CD4-positive, alpha-beta T cell treated with Interleukin-15 for 4 hours (primary cell): Measurements from ENCODE around the gene BRAF.
"Not testable (repeated sequence)": the region's sequence is repeated elsewhere in the genome, so short reads cannot be mapped to it uniquely, and the experiment has no call there.

ENCODE experiments used
- DNase-seq: peaks from one replicate; pipeline ENCODE4 v3.0.0-alpha.2; 2020; ENCODE audit warnings: low spot score

Gene BRAF

DNA sequence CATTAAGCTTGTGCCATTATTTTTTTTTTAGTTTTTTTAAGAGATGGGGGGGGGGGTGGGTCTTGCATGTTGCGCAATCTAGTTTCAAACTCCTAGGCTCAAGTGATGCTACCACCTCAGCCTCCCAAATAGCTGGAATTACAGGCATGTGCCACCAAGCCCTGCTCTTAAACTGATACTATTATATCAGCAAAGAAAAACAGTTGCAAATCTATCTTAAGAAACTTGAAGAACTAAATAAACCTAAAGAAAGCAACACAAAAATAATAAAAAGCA is 47.5 kb downstream of the BRAF start:
- DNase-seq = no peak

DNA sequence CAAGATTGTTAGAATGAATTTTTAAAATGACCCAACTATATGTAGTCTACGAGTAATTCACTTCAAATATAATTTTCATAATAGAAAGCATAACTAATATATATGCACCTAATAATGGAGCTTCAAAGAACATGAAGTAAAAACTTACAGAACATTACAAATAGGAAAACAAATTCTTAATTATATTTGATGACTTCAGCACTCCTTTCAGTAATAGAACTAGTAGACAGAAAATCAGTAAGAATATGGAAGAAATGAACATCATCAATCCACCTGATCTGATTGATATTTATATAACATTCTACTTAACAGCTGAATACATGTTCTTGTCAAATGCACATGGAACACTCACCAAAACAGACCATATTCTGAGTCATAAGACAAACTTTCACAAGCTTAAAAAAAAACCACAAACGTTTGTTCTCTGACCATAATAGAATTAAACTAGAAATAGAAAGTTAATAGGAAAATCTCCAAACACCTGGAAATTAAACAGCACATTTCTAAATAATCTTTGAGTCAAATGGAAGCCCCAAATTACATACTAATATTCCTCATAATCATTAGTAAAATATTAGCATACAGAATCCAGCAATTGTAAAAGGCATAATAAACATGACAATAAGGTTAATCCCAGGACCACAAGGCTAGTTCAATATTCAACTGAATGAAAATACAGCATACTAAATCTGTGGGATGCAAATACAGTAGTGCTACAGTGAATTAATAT is 48.0 kb downstream of the BRAF start:
- peak; percentile 12 for DNase-seq

DNA sequence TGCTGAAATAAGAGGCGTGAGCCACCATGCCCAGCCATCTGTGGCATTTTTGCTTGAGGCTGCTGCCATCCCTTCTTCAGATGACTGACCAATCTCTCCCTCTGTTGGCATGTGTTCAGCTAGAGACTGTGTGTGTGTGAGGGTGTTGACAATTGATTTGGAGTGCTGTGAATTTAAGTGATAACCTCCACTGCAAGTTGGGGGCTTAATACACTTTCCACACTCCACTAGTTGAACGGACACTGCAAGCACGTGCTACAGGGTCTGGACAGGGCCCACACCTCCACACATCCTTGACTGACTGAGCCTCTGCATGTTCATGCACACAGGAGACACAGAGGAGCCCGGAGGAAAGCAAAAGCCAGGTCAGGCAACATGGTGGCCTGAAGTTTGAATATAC is 51.3 kb downstream of the BRAF start:
- DNase-seq = no peak

DNA sequence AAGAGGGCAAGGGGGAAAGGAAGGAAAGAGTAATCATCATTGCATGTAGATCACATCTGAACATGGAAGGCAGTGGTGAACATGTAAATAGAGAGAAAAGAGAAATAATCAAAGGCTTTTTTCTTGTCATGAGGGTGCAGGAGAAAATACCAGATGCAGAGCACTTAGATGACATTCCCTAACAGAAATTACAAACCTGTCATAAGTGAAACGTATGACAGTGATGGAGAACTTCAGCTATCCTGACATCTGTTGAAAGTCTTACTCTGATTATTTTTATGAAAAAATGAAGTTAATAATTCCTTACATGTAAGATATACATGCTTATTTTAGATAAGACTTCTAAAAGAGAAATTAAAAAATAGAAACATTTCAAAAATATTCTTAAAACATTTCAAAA is 54.7 kb downstream of the BRAF start:
- DNase-seq = no peak

DNA sequence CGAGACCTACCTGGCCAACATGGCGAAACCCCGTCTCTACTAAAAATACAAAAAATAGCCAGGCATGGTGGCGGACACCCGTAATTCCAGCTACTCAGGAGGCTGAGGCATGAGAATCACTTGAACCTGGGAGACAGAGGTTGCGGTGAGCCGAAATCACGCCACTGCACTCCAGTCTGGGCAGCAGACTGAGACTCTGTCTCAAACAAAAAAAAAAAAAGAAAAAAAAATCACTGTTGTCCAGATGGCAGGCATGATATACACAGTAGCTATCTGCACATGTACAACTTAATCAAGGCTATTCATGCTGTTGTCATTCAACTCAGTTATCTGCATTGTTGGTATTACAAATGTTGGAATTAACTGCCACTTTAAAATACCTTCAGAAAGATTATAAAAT is 55.3 kb downstream of the BRAF start:
- no peak for DNase-seq

DNA sequence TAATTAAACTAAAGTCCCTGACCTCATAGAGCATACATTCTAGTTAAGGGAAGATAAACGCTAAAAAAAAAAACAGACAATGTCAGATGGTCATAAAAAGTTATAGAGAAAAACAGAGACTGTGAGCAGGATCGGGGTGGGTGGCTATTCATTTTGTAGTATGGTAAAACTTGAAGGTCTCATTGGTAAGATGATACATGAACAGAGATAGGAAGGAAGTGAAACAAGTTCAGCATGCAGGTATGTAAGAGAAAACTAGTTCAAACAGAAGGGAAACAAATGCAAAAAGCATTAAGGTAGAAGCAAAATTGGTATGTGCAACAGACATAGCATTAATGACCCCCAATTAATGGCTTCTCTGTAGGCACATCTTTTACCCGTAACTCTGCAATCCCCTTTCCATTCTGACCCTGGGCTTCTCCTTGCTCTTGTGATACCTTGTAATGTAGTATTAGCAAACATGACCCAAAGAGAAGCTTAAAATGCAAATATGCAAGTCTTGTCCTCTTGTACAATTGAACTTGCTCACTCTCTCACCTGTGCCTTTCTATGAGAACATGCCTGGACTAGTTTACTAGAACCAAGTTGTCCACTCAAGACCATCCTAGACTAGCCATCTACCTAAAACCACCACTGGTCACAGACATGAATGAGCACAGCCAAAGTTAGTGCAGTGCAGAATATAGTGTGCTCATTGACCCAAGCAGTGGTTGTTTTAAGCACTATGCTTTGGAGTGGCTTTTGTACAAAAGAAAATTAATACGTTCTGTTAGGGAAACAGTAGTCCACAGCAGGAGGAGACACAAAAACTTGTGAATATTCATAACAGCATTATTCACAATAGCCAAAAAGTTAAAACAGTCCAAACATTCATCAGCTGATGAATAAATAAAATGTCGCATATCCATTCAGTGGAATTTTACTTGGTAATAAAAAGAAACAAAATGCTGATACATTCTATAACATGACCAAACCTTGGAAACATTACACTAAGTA is 57.0 kb downstream of the BRAF start:
- no peak for DNase-seq

DNA sequence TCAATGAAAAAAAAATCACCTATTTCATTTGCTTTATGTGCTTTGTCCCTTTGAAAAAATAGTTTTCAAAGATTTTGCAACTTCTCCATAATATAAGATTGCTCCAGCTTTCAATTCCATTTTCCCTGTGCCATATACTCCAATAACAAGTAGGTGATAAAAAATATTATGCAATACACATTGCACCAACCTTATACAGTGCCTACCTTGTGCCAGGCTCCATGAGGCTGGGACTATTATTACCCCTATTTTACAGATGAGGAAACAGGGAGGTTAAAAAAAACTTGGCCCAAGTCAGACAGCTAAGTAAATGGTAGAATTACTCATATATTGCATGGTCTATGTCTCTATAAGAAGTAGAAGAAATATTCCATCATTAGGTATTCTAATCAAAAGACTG is 57.8 kb downstream of the BRAF start:
- no peak for DNase-seq

DNA sequence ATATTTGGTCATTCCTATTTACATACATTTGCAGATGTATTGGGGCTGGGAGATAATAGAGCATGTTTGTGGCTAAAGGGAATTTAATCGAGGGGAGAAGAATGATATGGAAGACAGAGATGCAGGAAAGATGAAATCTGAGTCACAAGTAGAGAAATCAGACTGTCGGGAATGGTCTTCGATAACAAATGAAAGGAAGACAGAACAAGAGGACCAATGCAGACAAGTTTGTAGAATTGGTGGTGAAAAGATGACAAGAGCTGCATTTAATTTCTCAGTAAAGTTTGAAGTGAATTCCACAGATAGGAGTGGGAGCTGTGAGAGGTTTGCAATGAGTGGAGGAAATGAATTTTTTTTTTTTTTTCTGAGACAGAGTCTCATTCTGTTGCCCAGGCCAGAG is 60.0 kb downstream of the BRAF start:
- DNase-seq = no peak

DNA sequence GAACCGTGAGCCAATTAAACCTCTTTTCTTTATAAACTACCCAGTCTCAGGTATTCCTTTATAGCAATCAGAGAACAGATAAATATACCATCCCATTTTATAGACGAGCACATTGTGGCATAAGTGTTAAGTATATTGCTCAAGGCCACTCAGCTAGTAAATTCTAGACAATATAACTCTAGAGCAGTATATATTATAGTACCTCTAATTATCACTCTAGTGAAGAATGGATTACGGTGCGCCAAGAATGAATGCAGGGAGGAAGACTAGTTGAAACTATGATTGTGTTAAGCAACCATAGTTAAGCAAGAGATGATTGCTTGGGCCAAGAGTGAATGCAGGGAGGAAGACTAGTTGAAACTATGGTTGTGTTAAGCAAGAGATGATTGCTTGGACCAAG is 60.9 kb downstream of the BRAF start:
- no peak for DNase-seq

DNA sequence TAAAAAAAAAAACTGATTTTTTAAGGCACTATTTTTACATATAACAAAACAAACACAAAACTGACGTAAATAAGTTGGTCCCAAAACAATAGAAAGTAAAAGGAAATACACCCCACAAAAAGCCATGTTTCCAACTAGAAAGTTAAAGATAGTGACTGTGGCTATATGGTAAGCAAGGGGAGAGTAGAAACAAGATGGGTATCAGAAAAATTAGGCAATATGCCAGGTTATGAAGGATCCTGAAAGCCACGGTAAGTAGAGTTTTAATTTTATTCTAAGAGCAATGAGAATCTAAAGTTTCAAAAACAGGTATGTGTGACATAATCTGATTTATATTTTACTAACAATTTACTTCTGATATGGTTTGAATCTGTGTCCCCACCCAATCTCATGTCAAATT is 61.5 kb downstream of the BRAF start:
- DNase-seq = no peak

DNA sequence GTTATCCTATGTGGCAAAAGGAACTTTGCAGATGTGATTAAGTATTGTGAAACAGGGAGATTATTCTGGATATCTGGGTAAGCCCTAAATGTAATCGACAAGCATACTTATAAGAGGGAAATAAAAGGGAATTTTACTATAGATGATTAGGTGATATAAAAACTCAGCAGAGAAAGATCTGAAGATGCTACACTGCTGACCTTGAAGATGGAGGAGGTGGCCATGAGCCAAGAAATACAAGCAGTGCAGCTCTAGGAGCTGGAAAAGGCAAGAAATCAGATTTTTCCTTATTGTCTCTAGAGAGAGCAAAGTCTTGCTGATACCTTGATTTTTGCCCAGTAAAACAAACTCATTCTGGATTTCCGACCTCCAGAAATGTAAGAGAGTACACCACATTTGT is 67.7 kb downstream of the BRAF start:
- no peak for DNase-seq

DNA sequence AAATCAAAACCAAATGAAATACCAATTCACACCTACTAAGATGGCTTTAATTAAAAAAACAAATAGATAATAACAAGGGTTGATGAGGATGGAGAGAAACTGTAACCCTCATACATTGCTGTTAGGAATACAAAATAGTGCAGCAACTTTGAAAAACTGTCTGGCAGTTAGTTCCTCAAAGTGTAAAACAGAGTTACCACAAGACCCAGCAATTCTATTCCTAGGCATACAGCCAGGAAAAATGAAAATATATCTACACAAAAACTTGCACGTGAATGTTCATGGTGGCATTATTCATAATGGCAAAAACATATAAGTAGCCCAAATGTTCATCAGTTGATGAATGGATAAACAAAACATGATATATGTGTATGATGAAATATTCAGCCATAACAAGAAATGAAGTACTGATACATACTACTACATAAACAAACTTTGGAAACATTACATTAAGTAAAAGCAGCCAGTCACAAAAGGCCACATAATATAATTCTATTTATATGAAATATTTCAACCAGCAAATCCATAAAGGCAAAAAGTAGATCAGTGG is 83.5 kb downstream of the BRAF start:
- no peak for DNase-seq

DNA sequence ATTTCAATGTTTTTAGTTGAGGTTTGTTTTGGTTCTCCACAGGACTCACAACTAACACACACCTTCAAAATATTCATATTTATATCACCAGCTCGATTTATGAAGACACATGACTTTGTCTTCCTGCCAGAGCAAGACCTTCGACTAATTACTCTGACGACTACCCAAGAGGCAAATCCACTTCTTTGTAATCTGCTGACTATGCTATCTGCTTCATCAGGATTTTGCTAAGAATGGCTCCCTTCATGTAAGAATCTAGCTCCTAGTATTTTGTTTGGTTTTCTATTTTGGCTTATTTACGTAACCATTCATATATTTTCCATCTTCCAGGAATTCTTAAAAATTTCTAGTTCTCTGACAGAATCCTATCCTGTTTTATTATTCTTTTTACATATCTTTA is 93.0 kb downstream of the BRAF start:
- no peak for DNase-seq

DNA sequence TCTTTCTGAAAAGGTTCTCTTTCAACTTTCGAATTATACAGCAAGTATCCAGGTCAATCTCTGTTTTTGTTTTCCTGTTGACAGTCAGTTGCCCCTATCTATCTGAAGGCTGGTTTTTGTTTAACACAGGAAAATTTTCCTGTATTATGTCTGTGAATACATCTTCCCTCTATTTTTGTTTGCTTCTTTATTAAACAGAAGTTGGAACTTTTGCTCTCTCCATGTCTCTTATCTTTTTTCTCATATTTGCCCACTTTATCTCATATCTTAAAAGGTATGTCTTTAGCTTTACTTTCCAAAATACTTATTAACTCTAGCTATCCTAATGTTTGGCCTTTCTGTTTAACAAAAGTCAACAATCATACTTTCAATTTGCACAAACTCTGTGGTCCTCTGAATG is 95.0 kb downstream of the BRAF start:
- no peak for DNase-seq

DNA sequence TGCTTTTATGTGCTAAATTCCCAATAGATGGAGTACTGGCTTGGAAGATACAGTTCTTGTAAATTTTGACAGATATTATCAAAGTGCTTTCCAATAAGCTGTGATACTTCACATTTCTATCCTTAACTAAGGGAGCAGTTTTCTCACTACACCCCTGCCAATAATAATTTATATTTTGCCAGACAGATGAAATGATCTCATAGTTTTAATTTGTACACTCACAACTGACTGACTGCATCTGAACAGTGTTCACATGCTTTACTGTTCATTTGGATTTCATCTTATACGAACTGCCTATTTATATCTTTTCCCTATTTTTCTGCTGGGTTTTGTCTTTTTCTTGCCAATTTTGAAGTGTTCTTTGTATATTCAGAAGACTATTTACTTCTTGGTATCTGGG is 96.0 kb downstream of the BRAF start:
- DNase-seq = no peak

DNA sequence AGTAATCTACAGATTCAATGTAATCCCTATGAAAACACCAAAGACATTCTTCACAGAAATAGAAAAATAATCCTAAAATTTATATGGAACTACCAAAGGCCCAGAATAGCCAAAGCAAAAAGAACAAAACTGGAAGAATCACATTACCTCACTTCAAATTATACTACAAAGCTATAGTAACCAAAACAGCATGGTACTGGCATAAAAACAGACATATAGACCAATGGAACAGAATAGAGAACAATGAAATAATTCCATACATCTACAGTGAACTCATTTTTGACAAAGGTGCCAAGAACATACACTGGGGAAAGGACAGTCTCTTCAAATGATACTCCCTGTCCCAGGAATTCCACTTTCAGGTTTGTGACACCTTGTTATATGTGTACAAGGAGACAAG is 107.3 kb downstream of the BRAF start:
- DNase-seq = not testable (repeated sequence)

DNA sequence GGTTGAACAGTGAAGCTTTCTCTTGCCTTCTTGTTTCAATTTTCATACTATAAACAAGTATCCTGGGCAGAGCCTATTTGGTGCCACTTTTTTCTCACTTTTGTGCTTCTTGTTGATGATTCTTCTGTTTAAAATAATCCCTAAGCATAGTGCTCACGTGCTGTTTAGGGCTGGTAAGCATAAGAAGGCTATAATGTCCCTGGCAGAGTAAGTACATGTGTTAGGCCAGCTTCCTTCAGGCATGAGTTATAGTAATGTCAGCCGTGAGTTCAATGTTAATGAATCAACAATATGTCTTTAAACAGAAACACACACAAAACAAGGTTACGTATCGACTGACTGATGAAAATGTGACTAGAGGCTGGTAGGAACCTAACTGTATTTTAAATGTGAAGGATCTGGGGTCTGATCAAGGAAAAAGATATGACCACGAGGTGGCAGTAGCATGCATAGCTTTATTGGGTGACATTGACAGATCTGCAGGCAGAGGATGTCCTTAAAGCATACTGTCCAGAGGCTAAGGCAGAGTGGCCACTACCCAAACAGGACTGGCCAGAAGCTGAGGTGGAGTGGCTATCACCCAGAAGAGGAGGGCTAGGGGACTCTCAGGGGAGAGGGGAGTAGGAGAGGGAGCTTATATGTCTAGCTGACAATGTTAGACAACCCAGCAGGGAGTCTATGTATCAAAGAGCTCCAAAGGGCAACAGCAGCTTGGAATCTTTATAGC is 113.7 kb downstream of the BRAF start:
- peak; percentile 69 for DNase-seq

DNA sequence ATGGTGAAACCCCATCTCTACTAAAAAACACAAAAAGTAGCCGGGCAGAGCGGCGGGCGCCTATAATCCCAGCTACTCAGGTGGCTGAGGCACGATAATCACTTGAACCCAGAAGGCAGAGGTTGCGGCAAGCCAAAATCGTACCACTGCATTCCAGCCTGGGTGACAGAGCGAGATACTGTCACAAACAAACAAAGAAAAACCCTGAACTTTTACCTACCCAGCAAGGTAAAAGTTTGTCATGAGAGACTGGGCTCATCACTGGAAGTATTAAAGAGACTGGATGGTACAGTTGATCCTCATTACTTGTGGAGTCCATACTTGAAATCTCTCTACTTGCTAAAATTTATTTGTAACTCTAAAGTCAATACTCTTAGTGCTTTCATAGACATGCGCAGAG is 114.3 kb downstream of the BRAF start:
- DNase-seq = no peak

DNA sequence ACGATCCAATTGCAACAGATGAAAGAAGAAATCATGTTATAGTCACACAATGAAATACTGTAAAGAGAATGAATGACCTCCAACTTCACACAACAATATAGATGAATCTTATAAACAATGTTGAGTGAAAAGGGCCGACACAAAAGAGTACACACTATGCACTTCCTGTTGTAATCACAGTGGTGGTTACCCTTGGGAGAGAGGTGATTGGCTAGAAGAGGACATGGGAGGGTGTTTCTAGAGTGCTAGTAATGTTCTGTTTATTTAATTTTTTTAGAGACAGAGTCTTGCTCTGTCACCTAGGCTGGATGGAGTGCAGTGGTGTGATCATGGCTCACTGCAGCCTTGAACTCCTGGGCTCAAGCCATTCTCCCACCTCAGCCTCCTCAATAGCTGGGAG is 145.8 kb downstream of the BRAF start:
- DNase-seq = no peak

DNA sequence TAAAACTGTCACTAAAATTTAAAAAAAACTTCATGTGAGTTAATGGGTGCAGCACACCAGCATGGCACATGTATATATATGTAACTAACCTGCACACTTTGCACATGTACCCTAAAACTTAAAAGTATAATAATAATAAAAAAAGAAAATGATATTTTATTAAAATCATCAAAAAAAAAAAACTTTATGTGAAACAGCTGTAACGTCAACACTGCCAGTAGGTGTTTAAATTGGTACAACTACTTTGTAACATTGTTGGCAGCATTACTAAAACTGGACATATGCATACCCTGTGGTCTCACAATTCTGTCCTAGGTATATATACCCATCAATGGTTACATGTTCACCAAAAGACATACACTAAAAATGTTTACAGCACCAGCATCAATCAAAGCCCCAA is 146.2 kb downstream of the BRAF start:
- no peak for DNase-seq

DNA sequence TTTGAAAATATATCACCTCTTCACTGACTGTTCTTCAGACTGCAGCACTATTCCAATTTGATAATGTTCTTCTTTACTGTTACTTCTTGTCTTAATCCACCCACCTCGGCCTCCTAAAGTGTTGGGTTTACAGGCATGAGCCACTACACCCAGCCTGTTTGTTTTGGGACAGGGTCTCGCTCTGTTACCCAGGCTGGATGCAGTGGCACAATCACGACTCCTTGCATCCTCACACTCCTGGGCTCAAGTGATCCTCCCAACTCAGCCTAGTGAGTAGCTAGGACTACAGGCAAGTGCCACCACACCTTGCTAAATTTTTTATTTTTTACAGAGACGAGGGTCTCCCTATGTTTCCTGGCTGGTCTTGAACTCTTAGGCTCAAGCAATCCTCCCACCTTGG is 150.4 kb downstream of the BRAF start:
- DNase-seq = no peak

DNA sequence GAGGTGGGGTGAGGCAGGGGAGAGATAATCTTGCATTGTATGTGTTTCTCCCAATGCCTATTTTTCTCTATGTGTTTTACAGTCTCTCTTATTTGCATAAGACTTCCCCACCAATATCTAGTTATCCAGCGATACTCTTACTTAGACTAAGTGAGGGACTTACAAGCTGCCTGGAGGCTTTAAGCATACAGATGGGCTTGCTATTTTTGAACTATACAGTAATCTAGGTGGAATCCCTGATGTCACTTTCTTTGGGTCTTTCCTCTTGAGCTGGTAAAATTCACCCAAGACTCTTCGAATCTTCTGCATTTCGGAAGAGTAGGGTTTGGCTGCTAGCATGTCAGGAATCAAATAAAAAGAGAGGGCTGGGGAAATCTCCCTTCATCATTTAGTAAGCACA is 151.6 kb downstream of the BRAF start:
- DNase-seq = no peak

DNA sequence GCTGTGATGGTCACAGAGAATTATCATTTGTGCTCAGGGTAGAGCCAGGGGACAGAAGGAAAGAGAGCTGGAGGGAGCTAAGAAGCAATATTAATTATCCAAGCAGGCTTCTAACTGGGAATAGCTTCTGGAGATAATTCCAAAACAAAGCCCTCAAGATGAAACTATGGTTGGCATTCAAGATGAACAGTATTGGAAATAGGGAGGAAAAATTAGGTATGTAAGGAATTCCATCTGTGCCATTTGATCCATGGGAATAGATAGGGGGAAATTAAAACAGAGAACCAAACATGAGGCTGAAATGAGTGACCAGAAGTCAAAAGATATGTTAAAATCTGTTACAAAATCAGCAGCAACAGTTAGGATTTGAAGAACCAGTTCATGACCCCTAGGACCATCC is 152.9 kb downstream of the BRAF start:
- no peak for DNase-seq
